Posterior cingulate gyrus (tissue), 11 donors: ENCODE results near the gene SUSD5.
"Not testable (repeated sequence)": the region's sequence is repeated elsewhere in the genome, so short reads cannot be mapped to it uniquely, and the experiment has no call there.

Experiments used
- DNase-seq, 10 donors: peaks; one replicate each; pipeline versions ENCODE4 v3.0.0 to v3.0.0-alpha.2; 2020 to 2021; ENCODE audit warnings: mixed read lengths in 3 of 10
- intact Hi-C: fragments of 100-400 bp; cut with DNase I; formaldehyde crosslinking; loops from one replicate; pipeline ENCODE4 v1.15.1; 2023

The SUSD5 gene

GRCh38 chr3:33155301-33155700, 63.3 kb downstream of the SUSD5 start:
- no peak for DNase-seq

GRCh38 chr3:33153782-33154181, 64.8 kb downstream of the SUSD5 start:
- no peak for DNase-seq
- intact Hi-C loops = no loop called here

More at GRCh38 chr3:33155301-33155700, 63.3 kb downstream of the SUSD5 start:
- intact Hi-C loops = no loop called here

GRCh38 chr3:33152363-33153360, 65.9 kb downstream of the SUSD5 start:
- intact Hi-C loops = no loop called here
- no peak for DNase-seq

GRCh38 chr3:33149342-33149741, 69.3 kb downstream of the SUSD5 start:
- intact Hi-C loops = no loop called here
- DNase-seq = no peak

GRCh38 chr3:33146791-33147445, 71.7 kb downstream of the SUSD5 start:
- intact Hi-C loops = no loop called here

GRCh38 chr3:33145901-33146580, 72.6 kb downstream of the SUSD5 start:
- intact Hi-C loops = no loop called here
- DNase-seq = no peak

More at GRCh38 chr3:33146791-33147445, 71.7 kb downstream of the SUSD5 start:
- peak in 3 of 10 donors; percentile 12 to 44 (median 40) for DNase-seq

- intact Hi-C loops = no loop called here
These were observed 73.2 kb downstream of the SUSD5 start for GRCh38 chr3:33145221-33145900.

GRCh38 chr3:33144433-33144832, 74.2 kb downstream of the SUSD5 start:
- intact Hi-C loops = no loop called here
- no peak for DNase-seq

More at GRCh38 chr3:33145221-33145900, 73.2 kb downstream of the SUSD5 start:
- DNase-seq = no peak

GRCh38 chr3:33141006-33141405, 77.6 kb downstream of the SUSD5 start:
- DNase-seq = no peak
- intact Hi-C loops = no loop called here

- no peak for DNase-seq
- intact Hi-C loops = loop anchor here (10.0 kb wide), 1 partner anchor 75 kb away; the partner anchor contains the start of gene SUSD5
These were observed 78.6 kb downstream of the SUSD5 start for GRCh38 chr3:33139996-33140395.

- not testable (repeated sequence) for DNase-seq
- intact Hi-C loops = loop anchor here (10.0 kb wide), 1 partner anchor 76 kb away; the partner anchor contains the start of gene SUSD5
These were observed 79.5 kb downstream of the SUSD5 start for GRCh38 chr3:33139006-33139623.

- no peak for DNase-seq
- intact Hi-C loops = loop anchor here (10.0 kb wide), 1 partner anchor 77 kb away; the partner anchor contains the start of gene SUSD5
These were observed 80.9 kb downstream of the SUSD5 start for GRCh38 chr3:33137691-33138090.

- intact Hi-C loops = loop anchor here (10.0 kb wide), 1 partner anchor 81 kb away; the partner anchor contains the start of gene SUSD5
These were observed 84.5 kb downstream of the SUSD5 start for GRCh38 chr3:33134026-33134625.

GRCh38 chr3:33132019-33132360, 86.6 kb downstream of the SUSD5 start:
- intact Hi-C loops = loop anchor here (10.0 kb wide), 1 partner anchor 83 kb away; the partner anchor contains the start of gene SUSD5
- DNase-seq = no peak

More at GRCh38 chr3:33134026-33134625, 84.5 kb downstream of the SUSD5 start:
- no peak for DNase-seq

GRCh38 chr3:33131331-33132018, 87.1 kb downstream of the SUSD5 start:
- DNase-seq = peak in 4 of 10 donors; percentile 31 to 88 (median 48)

GRCh38 chr3:33130144-33130543, 88.5 kb downstream of the SUSD5 start:
- DNase-seq = no peak
- intact Hi-C loops = loop anchor here (2.0 to 10.0 kb wide), 2 partner anchors 85 to 243 kb away; partner anchors contain the start of gene SUSD5

More at GRCh38 chr3:33131331-33132018, 87.1 kb downstream of the SUSD5 start:
- intact Hi-C loops = loop anchor here (2.0 to 10.0 kb wide), 2 partner anchors 83 to 241 kb away; partner anchors contain the start of gene SUSD5

GRCh38 chr3:33128706-33129105, 89.9 kb downstream of the SUSD5 start:
- intact Hi-C loops = no loop called here
- DNase-seq = no peak

- DNase-seq = no peak
- intact Hi-C loops = no loop called here
These were observed 92.8 kb downstream of the SUSD5 start for GRCh38 chr3:33125840-33126239.
